HS-5 (cell line): ENCODE measurements around the gene SPOCK2.

Source experiments
- DNase-seq: peaks from one replicate; pipeline ENCODE4 v3.0.0-alpha.2; 2012; ENCODE audit warnings: low read depth

SPOCK2 gene

DNA sequence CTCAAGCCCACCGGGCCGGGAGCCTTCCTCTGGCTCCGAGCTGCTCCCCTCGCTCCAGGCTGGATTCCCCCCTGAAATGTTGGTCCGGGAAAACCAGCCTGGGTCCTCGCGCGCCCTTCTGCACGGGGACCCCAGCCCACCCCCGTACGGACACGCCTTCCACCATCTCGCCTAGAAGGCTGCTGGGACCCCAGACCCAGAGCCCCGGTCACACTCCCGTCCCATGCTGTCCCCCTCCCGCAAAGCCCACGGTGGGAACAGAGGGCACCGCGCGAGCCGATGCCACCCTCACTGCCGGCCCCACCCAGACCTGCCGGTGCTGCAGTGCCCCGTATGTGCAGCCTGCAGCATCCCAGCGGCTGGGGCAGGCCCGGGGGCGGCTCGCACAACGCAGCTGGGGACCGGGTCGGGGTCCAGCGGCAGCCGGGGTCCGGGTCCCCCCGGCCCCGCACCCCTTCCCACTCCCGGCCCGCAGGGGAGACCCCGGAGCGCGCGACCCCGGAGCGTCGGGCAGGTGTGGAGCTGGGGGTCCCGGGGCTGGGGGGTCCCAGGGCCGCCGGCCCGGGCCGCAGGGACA is 871 bp downstream of the SPOCK2 start:
- DNase-seq, result no peak

DNA sequence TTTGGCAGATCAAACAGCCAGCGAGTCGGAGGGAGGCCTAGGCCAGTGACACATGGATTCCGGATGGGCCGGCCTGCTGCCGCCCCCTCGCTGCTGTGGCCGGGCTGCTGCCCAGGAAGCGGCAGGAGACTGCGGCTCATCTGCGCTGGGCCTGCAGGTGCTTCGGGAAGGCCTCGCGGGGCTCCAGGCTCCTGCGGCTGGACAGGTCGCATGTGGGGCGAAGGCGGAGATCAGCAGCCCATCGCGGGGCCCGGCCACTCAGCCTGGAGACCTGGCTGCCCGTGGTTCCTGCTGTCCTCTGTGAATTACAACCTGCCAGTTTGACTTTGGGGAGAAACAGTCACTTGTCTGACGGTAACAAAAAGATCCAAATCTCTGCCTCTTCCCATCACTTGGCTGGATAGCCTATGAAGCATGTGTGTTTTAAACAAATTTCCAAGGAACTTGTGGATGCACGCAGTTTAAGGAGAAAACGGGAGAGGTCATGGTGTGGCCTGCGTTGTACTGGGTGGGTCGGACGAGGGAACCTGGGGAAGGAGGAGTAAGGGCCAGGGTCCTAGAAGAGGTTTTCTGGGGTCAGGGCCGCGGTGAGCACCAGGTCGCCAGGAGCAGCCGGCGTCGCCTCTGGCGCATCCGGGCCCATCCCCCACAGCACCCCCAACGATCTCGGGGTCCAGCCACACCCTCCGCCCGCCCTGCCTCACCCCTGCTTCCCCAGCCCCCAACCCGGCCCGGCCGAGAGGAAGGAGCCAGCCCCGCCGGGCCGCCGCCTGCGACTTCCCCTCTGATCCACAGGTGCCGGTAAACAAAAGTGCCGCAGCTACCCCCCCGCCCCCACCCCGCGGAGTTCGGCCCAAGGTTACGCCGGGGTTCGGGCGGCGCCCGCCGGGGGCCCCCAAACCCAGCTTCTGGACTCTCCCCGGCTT is 1.6 kb downstream of the SPOCK2 start:
- no peak for DNase-seq

DNA sequence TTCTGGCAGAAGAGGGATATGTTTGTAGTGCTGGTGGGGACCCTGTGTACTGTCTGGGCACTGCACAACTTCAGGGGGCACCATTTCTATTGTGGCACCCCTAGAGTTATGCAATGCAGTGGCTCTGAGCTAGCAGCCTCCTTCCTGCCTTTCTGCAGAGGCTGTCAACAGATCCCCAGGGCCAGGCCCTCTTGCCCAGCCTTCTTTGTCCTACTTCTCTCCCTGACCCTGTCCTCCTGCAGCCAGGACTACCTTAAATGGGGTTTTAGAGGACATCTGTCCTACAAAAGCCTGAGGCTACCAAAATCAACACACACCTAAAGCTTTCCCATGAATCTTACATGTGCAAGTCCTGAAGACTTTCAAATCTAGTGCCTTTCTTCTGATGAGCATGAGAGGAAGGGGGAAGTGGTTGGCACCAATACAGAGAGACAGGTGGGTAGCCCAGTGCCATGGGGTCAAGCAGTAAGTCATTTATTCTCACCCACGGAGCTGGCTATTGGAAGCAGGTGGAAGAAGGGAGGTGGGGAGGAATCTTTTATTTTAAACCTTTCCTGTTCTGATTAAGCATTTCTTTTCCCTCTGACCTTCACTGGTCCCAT is 2.4 kb downstream of the SPOCK2 start:
- no peak for DNase-seq

GRCh38 chr10:72085166-72085565 is 3.2 kb downstream of the SPOCK2 start:
- DNase-seq, result no peak

- DNase-seq, result no peak
Observed at GRCh38 chr10:72083790-72084459, 4.4 kb downstream of the SPOCK2 start.

GRCh38 chr10:72082856-72083789 is 5.2 kb downstream of the SPOCK2 start:
- no peak for DNase-seq

DNA sequence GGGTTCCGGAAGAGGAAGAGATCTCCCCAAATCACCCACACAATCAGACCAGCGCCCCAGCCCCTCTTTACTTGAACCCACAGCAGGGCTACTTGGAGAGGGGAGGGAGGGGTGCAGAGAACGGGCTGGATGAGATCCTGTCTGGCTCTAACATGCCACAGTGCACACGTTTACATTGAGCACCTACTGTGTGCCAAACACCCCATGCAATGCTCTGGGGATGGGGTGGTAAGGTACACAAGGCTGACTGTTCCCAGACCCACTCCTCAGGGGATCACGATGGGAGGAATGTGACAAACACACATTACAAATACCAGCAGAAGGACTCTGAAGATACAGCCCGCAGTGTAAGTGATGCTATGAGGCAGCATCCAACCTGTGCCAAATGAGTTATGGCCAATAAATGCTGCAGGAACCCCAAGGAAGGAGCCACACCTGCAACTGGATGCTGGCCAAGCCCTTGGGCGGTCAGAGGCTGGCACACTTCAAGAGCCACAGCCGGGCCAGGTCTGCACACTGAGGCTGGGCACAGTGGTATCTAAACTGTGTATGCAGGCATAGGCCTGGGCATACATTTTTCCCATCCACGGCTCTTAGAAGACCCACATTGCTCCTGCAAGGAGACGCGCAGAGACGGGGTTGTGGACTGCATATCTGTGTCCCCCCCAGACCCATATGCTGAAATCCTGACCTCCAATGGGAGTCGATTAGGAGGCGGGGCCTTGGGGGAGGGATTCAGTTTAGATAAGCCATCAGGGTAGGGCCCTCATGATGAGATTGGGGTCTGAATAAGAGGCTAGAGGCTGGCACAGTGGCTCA is 6.4 kb downstream of the SPOCK2 start:
- DNase-seq, result no peak

GRCh38 chr10:72081210-72081609 is 7.1 kb downstream of the SPOCK2 start:
- DNase-seq, result no peak

DNA sequence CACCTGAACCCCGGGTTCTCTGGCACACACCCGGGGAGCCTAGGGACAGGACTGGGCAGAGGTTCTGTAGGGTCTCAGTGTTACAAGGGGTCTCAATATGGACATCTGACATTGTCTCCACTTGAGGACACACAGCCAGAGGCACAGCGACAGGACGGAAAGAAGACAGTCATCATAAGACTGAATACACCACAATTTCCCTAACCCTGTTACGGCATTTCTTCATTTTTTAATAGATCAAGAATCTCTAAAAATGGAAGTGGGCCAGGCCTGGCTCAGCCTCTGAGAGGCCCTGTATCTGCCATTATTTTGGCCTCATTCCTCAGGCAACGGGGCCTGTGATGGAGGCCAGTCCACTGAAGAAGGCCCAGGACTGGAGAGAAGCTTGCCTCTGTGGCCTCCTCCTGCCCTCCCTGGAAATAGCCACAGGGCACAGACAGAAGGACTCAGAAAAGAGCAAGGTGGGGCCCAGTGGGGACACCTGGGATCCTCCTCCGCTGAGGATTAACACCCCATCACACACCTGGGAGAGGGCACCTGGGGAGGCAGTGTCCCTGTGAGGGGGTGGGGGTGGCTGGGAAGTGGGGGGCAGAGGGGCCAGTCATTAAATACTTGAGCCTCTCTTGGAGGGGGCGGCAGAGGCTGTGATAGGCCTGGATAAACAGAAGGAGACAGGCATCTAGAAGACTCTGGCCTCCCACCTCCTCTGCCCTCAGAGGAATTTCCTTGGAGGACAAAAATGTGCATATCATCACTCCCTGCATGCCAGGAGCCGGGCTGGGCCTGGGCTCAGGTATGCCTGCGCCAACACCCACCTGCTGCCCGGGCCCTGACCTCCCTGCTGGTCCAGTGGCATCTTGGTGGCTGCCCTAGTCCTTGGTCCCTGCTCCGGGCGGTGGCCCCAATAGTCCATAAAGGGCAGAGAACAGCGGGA is 8.0 kb downstream of the SPOCK2 start:
- DNase-seq, result no peak

- no peak for DNase-seq
Observed at GRCh38 chr10:72079356-72079755, 9.0 kb downstream of the SPOCK2 start.

DNA sequence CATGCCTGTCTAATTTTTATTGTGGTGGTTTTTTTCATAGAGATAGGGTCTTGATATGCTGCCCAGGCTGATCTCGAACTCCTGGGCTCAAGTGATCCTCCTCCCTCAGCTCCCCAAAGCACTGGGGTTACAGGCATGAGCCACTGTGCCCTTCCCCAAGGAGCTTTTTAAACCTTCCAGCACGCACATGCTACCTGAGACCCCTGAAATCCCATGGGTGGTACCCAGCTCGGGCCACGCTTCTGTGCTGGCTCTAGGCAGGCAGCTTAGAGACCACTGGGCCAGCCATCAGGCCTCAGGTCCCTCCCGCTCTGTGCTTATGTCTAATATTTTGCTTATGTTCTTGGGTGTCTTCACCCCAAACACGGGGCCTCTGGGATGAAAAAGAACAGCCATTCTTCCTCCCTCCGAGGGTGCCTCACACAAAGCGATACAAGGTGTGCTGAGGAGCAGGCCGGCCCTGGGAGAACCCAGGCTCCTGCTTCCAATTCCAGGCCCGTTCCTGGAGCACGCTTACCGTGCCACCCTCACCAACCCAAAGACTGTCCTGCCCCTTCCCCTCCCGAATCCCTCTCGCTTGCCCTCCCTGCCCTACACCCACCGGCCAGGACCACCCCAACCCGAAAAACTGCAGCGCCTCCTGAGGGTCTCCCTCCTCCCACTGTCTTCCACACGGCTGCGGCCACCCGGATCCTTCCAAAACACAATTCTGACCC is 10.9 kb downstream of the SPOCK2 start:
- no peak for DNase-seq

GRCh38 chr10:72076756-72077155 is 11.6 kb downstream of the SPOCK2 start:
- no peak for DNase-seq

DNA sequence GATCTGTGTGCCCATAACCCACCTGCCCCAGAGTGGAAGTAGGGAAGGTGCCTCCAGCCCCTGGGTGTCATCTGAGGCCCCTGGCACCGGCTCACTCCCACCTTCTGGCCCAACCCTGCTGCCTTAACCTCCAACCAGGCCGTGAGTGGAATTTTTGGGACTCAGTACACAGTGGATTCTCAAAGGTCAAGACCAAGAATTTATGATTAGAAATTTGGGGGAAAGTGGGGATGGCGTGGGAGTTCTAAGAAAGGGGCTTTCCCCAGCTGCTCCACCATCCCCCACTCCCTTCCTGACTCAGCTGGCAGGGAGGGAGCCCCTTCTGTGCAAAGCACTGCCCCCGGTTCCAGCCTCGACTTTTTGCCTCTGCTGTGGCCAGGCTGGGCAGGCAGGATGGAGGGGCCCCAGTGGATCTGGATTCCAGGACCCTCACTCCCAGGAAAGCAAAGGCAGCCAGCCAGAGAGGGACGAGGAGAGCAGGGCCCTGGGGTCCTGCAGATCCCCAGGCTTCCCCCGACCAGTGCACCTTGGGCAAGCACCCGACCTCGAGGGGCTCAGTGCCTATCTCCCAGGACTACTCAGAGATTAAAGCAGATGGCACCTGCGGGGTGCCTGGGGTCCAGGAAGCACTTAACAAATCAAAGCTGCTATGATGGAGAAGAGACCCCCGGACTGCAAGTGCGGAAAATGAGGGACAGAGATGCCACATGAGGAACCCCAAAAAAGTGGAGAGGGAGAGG is 12.8 kb downstream of the SPOCK2 start:
- no peak for DNase-seq

- no peak for DNase-seq
Observed at GRCh38 chr10:72074574-72075375, 13.6 kb downstream of the SPOCK2 start.

GRCh38 chr10:72073708-72074573 is 14.4 kb downstream of the SPOCK2 start:
- DNase-seq, result no peak

DNA sequence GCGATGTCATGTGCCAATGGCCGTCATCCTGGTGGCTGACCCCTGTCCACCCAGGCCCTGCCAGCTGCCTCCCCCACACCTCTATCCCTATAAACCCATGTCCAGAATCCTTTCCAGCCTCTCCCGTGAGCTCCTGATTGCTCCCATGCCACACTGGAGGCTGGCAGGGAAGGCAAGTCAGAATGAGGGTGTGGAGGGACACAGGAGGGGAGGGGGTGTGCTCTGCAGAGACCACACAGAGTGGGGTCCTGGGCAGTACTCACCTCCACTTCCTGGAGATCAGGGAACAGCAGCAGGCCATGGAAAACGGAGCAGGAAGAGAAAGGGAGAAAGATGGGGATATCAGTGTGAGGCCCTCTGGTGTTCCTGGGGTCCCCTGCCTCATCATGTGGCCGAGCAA is 15.7 kb downstream of the SPOCK2 start:
- no peak for DNase-seq
